BJ (cell line): ENCODE data around the gene ATRN. TPM values are rescaled to one million over a fixed set of nuclear protein-coding genes. Genes with fewer than 3 reads are reported as not detected.

Source experiments
- CTCF ChIA-PET: fragments of 350-600 bp; formaldehyde crosslinking; extraction: SDS; loops from one replicate; lab custom pipeline; 2021; ENCODE audit warnings: antibody characterized with exemption, inconsistent platforms; lab: Yijun Ruan, JAX
- POLR2A ChIA-PET: fragments of 300-600 bp; sonication (Branson Sonifier 250); formaldehyde crosslinking; extraction: SDS; loops from one replicate; lab custom pipeline; 2021; ENCODE audit warnings: antibody characterized with exemption; lab: Charles Lee
- DNase-seq: peaks from one replicate; pipeline ENCODE4 v3.0.0-alpha.2; 2011; ENCODE audit warnings: low read depth
- H3K27me3 ChIP-seq: 2 replicates; pipeline ENCODE4 v1.6.0; 2011; ENCODE audit warnings: low read length; ENCODE audit not compliant: control insufficient read depth, insufficient read depth
- H3K36me3 ChIP-seq: 2 replicates; pipeline ENCODE4 v1.5.1; 2011; ENCODE audit warnings: low read length; ENCODE audit not compliant: control insufficient read depth, insufficient read depth
- H3K4me3 ChIP-seq: 2 replicates; pipeline ENCODE4 v1.5.1; 2011; ENCODE audit warnings: low read depth, mild to moderate bottlenecking, control low read depth, low read length
- CTCF ChIP-seq: IDR thresholded peaks from 2 replicates; pipeline ENCODE4 v1.5.1; 2011; ENCODE audit warnings: low read depth, mild to moderate bottlenecking, control low read depth, inconsistent platforms, low read length, moderate library complexity; ENCODE audit not compliant: insufficient read depth
- polyA plus RNA-seq: library from polyadenylated mRNA; depleted of rRNA; stranded (reverse); fragments of >200 nt; gene quantifications from 2 replicates; pipeline ENCODE4 v1.2.3, GENCODE V29; 2011

The ATRN gene
- polyA plus RNA-seq, 1 experiment: 55.7 TPM

- CTCF ChIA-PET: no interaction called here
- Histone ChIP-seq H3K36me3 (peaks cover 1% of the 10 kb centered on the region; the same call in 1 of the 2 replicates), H3K4me3 (no peak overlapping the region), H3K27me3 (no peaks in the 10 kb centered on the region)
- DNase-seq: no peak
- POLR2A ChIA-PET: no interaction called here
- TF ChIP-seq CTCF: no peak
These were observed 150.3 kb downstream of the ATRN start for GRCh38 chr20:3621111-3621510.

- peaks cover 1% of the 10 kb centered on the region; the same call in 1 of the 2 replicates for H3K36me3 ChIP-seq
- CTCF ChIA-PET: no interaction called here
- H3K27me3 ChIP-seq: no peaks in the 10 kb centered on the region
- POLR2A ChIA-PET: no interaction called here
- no peak overlapping the region for H3K4me3 ChIP-seq
- no peak for TF ChIP-seq CTCF
- DNase-seq: no peak
These were observed 151.6 kb downstream of the ATRN start for GRCh38 chr20:3622406-3622805.

GRCh38 chr20:3627476-3627875 is 156.7 kb downstream of the ATRN start:
- POLR2A ChIA-PET: no interaction called here
- no peak for TF ChIP-seq CTCF
- Histone ChIP-seq H3K4me3 (no peak overlapping the region), H3K27me3 (no peaks in the 10 kb centered on the region), H3K36me3 (peaks cover 5% of the 10 kb centered on the region; the same call in 1 of the 2 replicates)
- DNase-seq: no peak
- CTCF ChIA-PET: no interaction called here

GRCh38 chr20:3628502-3629314 is 157.9 kb downstream of the ATRN start:
- TF ChIP-seq CTCF: no peak
- Histone ChIP-seq H3K27me3 (no peaks in the 10 kb centered on the region), H3K36me3 (peaks cover 5% of the 10 kb centered on the region; the same call in 1 of the 2 replicates), H3K4me3 (no peak overlapping the region)
- no peak for DNase-seq
- ChIA-PET POLR2A (no interaction called here), CTCF (no interaction called here)

GRCh38 chr20:3629893-3630292 is 159.1 kb downstream of the ATRN start:
- no peaks in the 10 kb centered on the region for H3K27me3 ChIP-seq
- DNase-seq: no peak
- TF ChIP-seq CTCF: no peak
- no peak overlapping the region for H3K4me3 ChIP-seq
- H3K36me3 ChIP-seq: peaks cover 5% of the 10 kb centered on the region; the same call in 1 of the 2 replicates
- CTCF ChIA-PET: interaction anchor here (0.9 to 1.5 kb wide), 2 partner anchors 67 to 81 kb away, joined by 3 to 5 read pairs; no protein-coding TSS in a partner anchor
- POLR2A ChIA-PET: no interaction called here
